A549 treated with DMSO at 1 μM for 4 hours (cell line): ENCODE results near the gene PGF. TPM values are rescaled to one million over a fixed set of nuclear protein-coding genes. Genes with fewer than 3 reads are reported as not detected.

Experiments used
- total RNA-seq: library from RNA; stranded (reverse); fragments of 200-300 nt; extraction: Qiagen RNA extraction; gene quantifications from 5 replicates; pipeline ENCODE4 v1.2.3, GENCODE V29; 2022; ENCODE audit warnings: low read depth

Gene PGF
- total RNA-seq: 2.3 to 3.9 TPM (median 3.5 TPM) in 5 replicates

GRCh38 chr14:74955229-74956026 lies at the start of gene PGF:
Gene PGF, minus strand, starts transcription at chr14:74955597. Its CDS starts 355 bp downstream, at chr14:74955242.

GRCh38 chr14:75002392-75003249 lies 47.2 kb upstream of the PGF start, which contains the start of gene EIF2B2:
Gene EIF2B2, plus strand, starts transcription at chr14:75002921. Its CDS starts 70 bp downstream, at chr14:75002991.

GRCh38 chr14:74922752-74923401 lies 32.5 kb downstream of the PGF start, which contains the start of gene RPS6KL1:
Gene RPS6KL1, minus strand, starts transcription at chr14:74923260. Its CDS starts 1,719 bp downstream, at chr14:74921541.

Other genes starting within 250 kb of the PGF start
- gene AREL1, start 242.5 kb downstream of the PGF start, total RNA-seq: 26.5 to 32.8 TPM (median 28.5 TPM) in 5 replicates
- gene FCF1, start 242.5 kb downstream of the PGF start, total RNA-seq: 49.9 to 67.2 TPM (median 58.9 TPM) in 5 replicates
- 41.6 to 44.2 TPM (median 43.4 TPM) in 5 replicates for gene YLPM1, start 192.3 kb downstream of the PGF start, total RNA-seq
- gene PROX2, start 79.5 kb downstream of the PGF start, total RNA-seq: not detected in 5 replicates
- gene DLST, start 73.7 kb downstream of the PGF start, total RNA-seq: 91.1 to 99.9 TPM (median 96.7 TPM) in 5 replicates
- gene RPS6KL1, start 32.3 kb downstream of the PGF start, total RNA-seq: 0.33 to 0.92 TPM (median 0.52 TPM) in 5 replicates
- gene EIF2B2, start 47.3 kb upstream of the PGF start, total RNA-seq: 77.5 to 83.7 TPM (median 78.2 TPM) in 5 replicates
- gene MLH3, start 95.9 kb upstream of the PGF start, total RNA-seq: 15.2 to 20.4 TPM (median 18.3 TPM) in 5 replicates
- gene ACYP1, start 108.4 kb upstream of the PGF start, total RNA-seq: 22.5 to 29.6 TPM (median 25.5 TPM) in 5 replicates
- gene ZC2HC1C, start 114.0 kb upstream of the PGF start, total RNA-seq: 2.8 to 4.1 TPM (median 3.5 TPM) in 5 replicates
- gene NEK9, start 171.5 kb upstream of the PGF start, total RNA-seq: 27.8 to 40.0 TPM (median 37.4 TPM) in 5 replicates
- 259 to 344 TPM (median 274 TPM) in 5 replicates for gene TMED10, start 221.0 kb upstream of the PGF start, total RNA-seq